Panc1 (cell line): ENCODE measurements around the gene HAUS8. TPM values are rescaled to one million over a fixed set of nuclear protein-coding genes. Genes with fewer than 3 reads are reported as not detected.

Experiments
- ATAC-seq: fragments of 200-7000 bp; cut with Tn5 transposase; 2 replicates; pipeline ENCODE4 v1.9.1; 2020; ENCODE audit warnings: mild to moderate bottlenecking, moderate library complexity
- BruUV-seq: library from RNA; stranded (reverse); fragments of 400-500 nt; replicated peaks from 2 replicates; lab custom pipeline; 2021; lab: Mats Ljungman, UMichigan
- CTCF ChIA-PET: fragments of 300-600 bp; sonication (Branson Sonifier 250); formaldehyde crosslinking; loops from one replicate; lab custom pipeline; 2022; ENCODE audit warnings: antibody characterized with exemption; lab: Charles Lee
- POLR2A ChIA-PET: fragments of 300-600 bp; sonication (Branson Sonifier 250); formaldehyde crosslinking; loops from one replicate; lab custom pipeline; 2022; ENCODE audit warnings: antibody characterized with exemption; lab: Charles Lee
- DNase-seq: peaks from one replicate; pipeline ENCODE4 v3.0.0-alpha.2; 2010; ENCODE audit warnings: low read depth, low spot score
- H3K27ac ChIP-seq: 2 replicates; pipeline ENCODE4 v1.5.1; 2011; ENCODE audit warnings: mild to moderate bottlenecking, low read length, inconsistent platforms
- H3K27me3 ChIP-seq: fragments of 200-500 bp; sonication (Bioruptor generic); 2 replicates; pipeline ENCODE4 v1.6.0; 2014; ENCODE audit warnings: low read length, inconsistent platforms; ENCODE audit not compliant: control insufficient read depth, insufficient read depth
- H3K36me3 ChIP-seq: fragments of 200-500 bp; sonication (Bioruptor generic); 2 replicates; pipeline ENCODE4 v1.5.1; 2014; ENCODE audit warnings: inconsistent platforms, mild to moderate bottlenecking, low read length, moderate library complexity; ENCODE audit not compliant: control insufficient read depth, insufficient read depth
- H3K4me1 ChIP-seq: 2 replicates; pipeline ENCODE4 v1.5.1; 2011; ENCODE audit warnings: inconsistent platforms, mild to moderate bottlenecking, low read length, moderate library complexity; ENCODE audit not compliant: control insufficient read depth, insufficient read depth
- H3K4me3 ChIP-seq, 2 experiments: 2 replicates each; pipeline ENCODE4 v1.5.1; 2011 to 2012; ENCODE audit warnings: low read depth in 2 of 2, low read length in 2 of 2, mild to moderate bottlenecking in 2 of 2, inconsistent platforms in 1 of 2, moderate library complexity in 1 of 2
- H3K9me3 ChIP-seq: fragments of 200-500 bp; sonication (Bioruptor generic); 2 replicates; pipeline ENCODE4 v1.5.1; 2014; ENCODE audit warnings: low read depth, mild to moderate bottlenecking, inconsistent platforms, low read length, moderate library complexity; ENCODE audit not compliant: control insufficient read depth, insufficient read depth
- CTCF ChIP-seq: fragments of 450-650 bp; IDR thresholded peaks from 2 replicates; pipeline ENCODE4 v1.5.1; 2017; ENCODE audit warnings: mild to moderate bottlenecking
- POLR2AphosphoS5 ChIP-seq: IDR thresholded peaks from 2 replicates; pipeline ENCODE4 v1.6.1; 2012; ENCODE audit warnings: mild to moderate bottlenecking, low read depth, low read length, moderate library complexity
- REST ChIP-seq, 2 experiments: IDR thresholded peaks; 2 replicates each; pipeline ENCODE4 v1.6.1; 2011 to 2012; ENCODE audit warnings: low read depth in 2 of 2, control low read depth in 1 of 2, low read length in 1 of 2, mild to moderate bottlenecking in 1 of 2, moderate library complexity in 1 of 2; ENCODE audit not compliant: insufficient read depth in 1 of 2
- SIN3A ChIP-seq: IDR thresholded peaks from 2 replicates; pipeline ENCODE4 v1.6.1; 2012; ENCODE audit warnings: low read depth, mild to moderate bottlenecking, low read length, moderate library complexity, borderline replicate concordance; ENCODE audit not compliant: insufficient read depth
- TCF7L2 ChIP-seq: IDR thresholded peaks from 2 replicates; pipeline ENCODE4 v1.6.1; 2011; ENCODE audit warnings: mild to moderate bottlenecking, low read depth, low read length, inconsistent platforms
- in situ Hi-C: cut with HindIII; loops from 2 replicates; pipeline ENCODE4 v1.10.0; 2016; ENCODE audit warnings: low sequenced_read_pairs, low pct_unique_long_range_greater_than_20kb
- intact Hi-C: fragments of 100-400 bp; cut with micrococcal nuclease; formaldehyde crosslinking; loops from one replicate; pipeline ENCODE4 v1.10.0; 2022; ENCODE audit not compliant: unreplicated experiment
- total RNA-seq: library from RNA; stranded (reverse); gene quantifications from one replicate; pipeline ENCODE4 v1.2.1, GENCODE V29; 2021; ENCODE audit not compliant: unreplicated experiment

Gene HAUS8
- total RNA-seq, 1 experiment from 2014 or later: 18.2 TPM

GRCh38 chr19:17118957-17119356 is 43.7 kb upstream of the HAUS8 start:
- ChIA-PET POLR2A (no interaction called here), CTCF (no interaction called here)
- ATAC-seq (no peak), DNase-seq (no peak)
- Histone ChIP-seq H3K27me3 (no peaks in the 10 kb centered on the region), H3K4me3 (no peak overlapping the region), H3K27ac (no peak overlapping the region), H3K9me3 (no peaks in the 10 kb centered on the region), H3K36me3 (no peaks in the 10 kb centered on the region), H3K4me1 (no peaks in the 10 kb centered on the region)
- intact Hi-C loops: no loop called here
- BruUV-seq: no TSS peak
- in situ Hi-C loops: no loop called here
- TF ChIP-seq TCF7L2: no peak

DNA sequence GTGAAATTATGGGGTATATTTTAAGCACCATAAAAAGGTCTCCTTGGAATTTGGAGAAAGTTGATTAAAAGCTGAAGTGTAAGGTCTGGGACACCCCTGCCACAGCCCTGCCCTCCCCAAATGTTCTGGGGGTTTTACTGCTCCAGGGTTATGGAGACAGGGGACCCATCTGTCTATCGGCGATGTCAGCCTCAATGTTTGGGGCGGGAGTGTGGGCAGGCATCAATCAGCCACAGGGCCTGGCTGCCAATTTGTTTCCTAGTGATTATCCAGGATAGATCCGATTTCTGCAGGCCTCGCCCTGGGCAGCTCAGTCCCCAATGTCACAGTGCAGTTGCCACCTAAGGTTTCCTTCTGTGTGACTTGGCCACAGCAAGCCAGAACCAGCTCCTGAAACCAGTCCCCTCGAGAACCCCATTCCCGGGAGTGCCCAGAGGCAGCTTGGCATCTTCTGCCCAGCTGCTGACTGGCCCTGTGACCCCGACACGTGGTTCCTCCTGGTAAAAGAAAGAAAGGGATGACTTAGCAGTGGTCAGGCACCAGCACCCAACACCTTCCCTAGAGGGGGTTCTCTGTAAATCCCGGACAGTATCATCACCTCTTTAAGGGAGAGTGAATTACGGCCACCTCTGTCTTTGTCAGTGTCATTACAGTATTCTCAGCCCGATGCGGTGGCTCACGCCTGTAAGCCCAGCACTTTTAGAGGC is 41.9 kb upstream of the HAUS8 start:
- H3K36me3 ChIP-seq: no peaks in the 10 kb centered on the region
- no peak overlapping the region for H3K4me3 ChIP-seq
- intact Hi-C loops: no loop called here
- no peak for ATAC-seq
- in situ Hi-C loops: no loop called here
- no peak overlapping the region for H3K27ac ChIP-seq
- CTCF ChIA-PET: interaction anchor here (0.6 kb wide), 1 partner anchor 397 kb away, joined by 3 read pairs; no protein-coding TSS in a partner anchor
- no peak for DNase-seq
- no peaks in the 10 kb centered on the region for H3K4me1 ChIP-seq
- no peak for TF ChIP-seq REST (IDR thresholded peaks at IDR 0.05; ENCODE audit: insufficient read depth in 1 of 2, low read depth in 2 of 2, low read length in 1 of 2)
- no peak for TF ChIP-seq POLR2AphosphoS5
- no peak for TF ChIP-seq CTCF
- TF ChIP-seq TCF7L2: no peak
- TF ChIP-seq SIN3A: no peak
- BruUV-seq: no TSS peak
- no peaks in the 10 kb centered on the region for H3K9me3 ChIP-seq
- no peaks in the 10 kb centered on the region for H3K27me3 ChIP-seq
- POLR2A ChIA-PET: no interaction called here

- H3K9me3 ChIP-seq: no peaks in the 10 kb centered on the region
- H3K4me1 ChIP-seq: no peaks in the 10 kb centered on the region
- no peak for TF ChIP-seq CTCF
- no peak for TF ChIP-seq SIN3A
- no peak for TF ChIP-seq POLR2AphosphoS5
- no peak for TF ChIP-seq REST (IDR thresholded peaks at IDR 0.05; ENCODE audit: insufficient read depth in 1 of 2, low read depth in 2 of 2, low read length in 1 of 2)
- TF ChIP-seq TCF7L2: no peak
- in situ Hi-C loops (no loop called here), intact Hi-C loops (no loop called here)
- ATAC-seq: no peak
- no TSS peak for BruUV-seq
- H3K4me3 ChIP-seq: no peak overlapping the region
- H3K27me3 ChIP-seq: no peaks in the 10 kb centered on the region
- CTCF ChIA-PET: no interaction called here
- DNase-seq: no peak
- H3K27ac ChIP-seq: no peak overlapping the region
- POLR2A ChIA-PET: no interaction called here
- no peaks in the 10 kb centered on the region for H3K36me3 ChIP-seq
These were observed 39.2 kb upstream of the HAUS8 start for GRCh38 chr19:17114414-17114831.
